RWPE1 (cell line): ENCODE results near the gene DRAP1.

Experiments
- CTCF ChIA-PET: fragments of 350-600 bp; sonication (Branson Sonifier 250); formaldehyde crosslinking; extraction: SDS; loops from one replicate; lab custom pipeline; 2021; lab: Yijun Ruan, JAX
- POLR2A ChIA-PET: fragments of 400-600 bp; formaldehyde crosslinking; extraction: SDS; loops from one replicate; lab custom pipeline; 2020; ENCODE audit warnings: antibody characterized with exemption; ENCODE audit not compliant: low non-redundant PET; lab: Yijun Ruan, JAX
- DNase-seq: peaks from one replicate; pipeline ENCODE4 v3.0.0; 2012; ENCODE audit warnings: low spot score
- H3K27ac ChIP-seq: fragments of 450-650 bp; 2 replicates; pipeline ENCODE4 v1.5.1; 2017
- CTCF ChIP-seq: fragments of 450-650 bp; conservative IDR thresholded peaks from 2 replicates; pipeline ENCODE4 v1.5.1; 2017; ENCODE audit warnings: low read depth, mild to moderate bottlenecking

Gene DRAP1

GRCh38 chr11:65921033-65921555, 1.9 kb downstream of the DRAP1 start:
- peak overlapping the region; percentile 93 for H3K27ac ChIP-seq
- CTCF ChIA-PET, result interaction anchor here (0.6 to 1.2 kb wide), 3 partner anchors 34 to 68 kb away, joined by 3 to 5 read pairs (median 4); no protein-coding TSS in a partner anchor
- no peak for DNase-seq
- POLR2A ChIA-PET, result interaction anchor here (0.6 kb wide), 1 partner anchor 112 kb away, joined by 4 read pairs; no protein-coding TSS in a partner anchor
- TF ChIP-seq CTCF, result no peak

- ChIA-PET CTCF (interaction anchor here (0.6 to 1.2 kb wide), 3 partner anchors 35 to 101 kb away, joined by 3 to 5 read pairs (median 3); no protein-coding TSS in a partner anchor), POLR2A (interaction anchor here (0.6 kb wide), 1 partner anchor 113 kb away, joined by 4 read pairs; no protein-coding TSS in a partner anchor)
- H3K27ac ChIP-seq, result peak overlapping the region; percentile 93
- no peak for TF ChIP-seq CTCF
- DNase-seq, result no peak
Observed at GRCh38 chr11:65921876-65922275, 2.6 kb downstream of the DRAP1 start.

GRCh38 chr11:65922565-65922964, 3.3 kb downstream of the DRAP1 start:
- peak overlapping the region; percentile 93 for H3K27ac ChIP-seq
- CTCF ChIA-PET, result no interaction called here
- TF ChIP-seq CTCF, result no peak
- DNase-seq, result no peak
- POLR2A ChIA-PET, result interaction anchor here (0.6 to 1.1 kb wide), 4 partner anchors 31 to 147 kb away, joined by 3 read pairs; no protein-coding TSS in a partner anchor

GRCh38 chr11:65925397-65925796, 6.2 kb downstream of the DRAP1 start:
- H3K27ac ChIP-seq, result no peak overlapping the region
- ChIA-PET CTCF (no interaction called here), POLR2A (interaction anchor here (0.7 kb wide), 1 partner anchor 9 kb away, joined by 3 read pairs; no protein-coding TSS in a partner anchor)
- TF ChIP-seq CTCF, result no peak
- no peak for DNase-seq

- peak overlapping the region; percentile 33; the same call in 1 of the 2 replicates for H3K27ac ChIP-seq
- DNase-seq, result no peak
- ChIA-PET CTCF (interaction anchor here (0.6 kb wide), 1 partner anchor 95 kb away, joined by 5 read pairs; no protein-coding TSS in a partner anchor), POLR2A (no interaction called here)
- TF ChIP-seq CTCF, result no peak
Observed at GRCh38 chr11:65927904-65928397, 8.7 kb downstream of the DRAP1 start.

GRCh38 chr11:65928667-65929066, 9.4 kb downstream of the DRAP1 start:
- TF ChIP-seq CTCF, result no peak
- DNase-seq, result no peak
- no peak overlapping the region for H3K27ac ChIP-seq
- CTCF ChIA-PET, result no interaction called here
- POLR2A ChIA-PET, result no interaction called here
